G401.6 (cell line): Measurements from ENCODE around the gene SEC22A.

Experiments
- FAIRE-seq: peaks from 2 replicates; lab custom pipeline; 2012; peaks lifted over from hg19 to GRCh38; lab: Jason Lieb, UNC

Gene SEC22A

GRCh38 chr3:123263941-123264340 lies 62.2 kb downstream of the SEC22A start:
- no peak for FAIRE-seq

- FAIRE-seq = no peak
Observed at GRCh38 chr3:123267821-123268220, 66.1 kb downstream of the SEC22A start.

GRCh38 chr3:123270818-123271217 lies 69.1 kb downstream of the SEC22A start:
- no peak for FAIRE-seq

GRCh38 chr3:123271466-123272159 lies 69.9 kb downstream of the SEC22A start:
- no peak for FAIRE-seq

- FAIRE-seq = no peak
Observed at GRCh38 chr3:123272547-123272946, 70.8 kb downstream of the SEC22A start.

DNA sequence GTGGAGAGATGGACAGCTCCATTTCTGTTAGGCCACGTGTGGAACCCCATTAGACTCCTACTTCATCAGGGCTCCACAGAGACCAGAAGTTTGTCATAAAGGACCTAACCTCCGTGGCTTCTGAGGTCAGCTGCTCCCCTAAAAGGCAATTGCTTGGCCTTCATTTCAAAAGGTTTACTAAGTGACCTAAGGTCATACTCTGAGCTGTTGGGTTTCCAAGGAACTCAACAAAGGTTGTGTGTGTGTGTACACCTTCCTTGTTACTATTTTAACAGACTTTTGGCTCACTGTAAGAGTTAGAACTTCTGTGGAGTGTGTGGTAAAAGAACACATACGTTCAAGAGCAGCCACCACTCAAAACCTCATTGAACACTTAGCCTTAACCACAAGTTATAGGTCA lies 73.9 kb downstream of the SEC22A start:
- no peak for FAIRE-seq

DNA sequence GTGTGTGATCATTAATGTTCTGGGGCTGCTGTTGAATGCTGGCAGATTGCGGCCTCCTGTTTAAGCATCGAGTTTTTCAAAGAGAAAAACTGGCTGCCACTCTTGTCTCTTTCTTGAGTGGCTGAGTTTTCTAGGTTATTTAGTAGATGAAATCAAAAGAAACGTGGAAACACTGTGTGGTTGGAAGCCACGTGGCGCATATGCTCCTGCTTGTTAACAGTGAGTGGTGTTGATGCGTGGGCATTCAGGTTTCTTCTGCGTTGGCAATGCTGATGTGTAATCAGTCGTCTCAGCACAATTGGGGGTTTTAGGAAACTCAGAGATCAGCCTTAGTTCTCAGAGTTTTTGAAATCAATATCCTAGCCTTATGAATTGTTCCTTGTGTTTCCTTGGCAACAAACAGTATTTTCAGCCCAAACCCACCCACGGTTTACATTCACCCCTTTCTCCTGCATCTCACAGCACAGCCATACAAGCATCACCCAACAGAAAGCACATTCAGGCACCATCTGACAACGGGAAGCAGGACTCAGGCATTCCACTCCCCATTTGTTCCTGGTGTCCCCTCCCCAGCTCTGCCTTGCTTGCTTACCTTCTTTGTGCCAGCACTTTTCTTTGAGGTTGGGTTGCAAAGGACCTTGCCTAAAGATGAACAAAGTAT lies 74.7 kb downstream of the SEC22A start:
- no peak for FAIRE-seq

DNA sequence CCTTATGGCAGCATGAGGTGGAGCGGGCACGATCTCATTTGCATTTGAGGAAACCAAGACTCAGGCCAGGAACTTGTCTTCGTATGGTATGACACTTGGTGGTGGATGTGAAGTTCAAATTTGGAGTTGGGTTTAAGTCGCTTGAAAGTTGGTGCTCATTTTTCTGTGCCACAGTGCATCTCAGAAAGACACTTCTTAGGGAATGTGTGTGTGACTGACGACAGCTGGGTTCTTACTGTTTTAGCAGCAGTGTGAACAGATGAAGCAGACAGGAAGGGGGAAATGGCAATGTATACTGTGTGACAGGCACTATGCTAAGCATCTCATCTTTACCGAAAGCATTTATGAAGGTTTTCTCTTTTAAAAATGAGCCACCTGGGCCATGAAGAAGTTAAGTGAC lies 75.4 kb downstream of the SEC22A start:
- FAIRE-seq = no peak

- no peak for FAIRE-seq
Observed at GRCh38 chr3:123278446-123278845, 76.7 kb downstream of the SEC22A start.

DNA sequence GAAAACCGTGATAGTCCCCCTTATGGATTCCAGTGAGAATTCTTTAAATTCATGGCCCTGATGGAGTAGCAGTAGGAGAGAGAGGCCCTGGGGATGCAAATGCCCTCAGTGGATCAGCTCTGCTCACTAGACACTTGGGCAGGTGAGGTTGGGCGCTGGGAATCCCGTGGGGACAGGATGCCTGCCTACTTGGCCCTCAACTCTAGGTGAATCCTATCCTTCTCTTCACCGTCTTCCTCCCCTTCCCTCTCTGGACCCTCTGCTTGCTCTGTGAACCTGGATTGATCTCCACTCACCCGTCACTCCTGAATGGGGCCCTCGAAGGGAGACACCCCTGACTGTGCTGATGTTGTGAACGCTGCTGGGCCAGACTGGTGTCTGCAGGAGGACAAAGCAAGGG lies 77.4 kb downstream of the SEC22A start:
- no peak for FAIRE-seq

DNA sequence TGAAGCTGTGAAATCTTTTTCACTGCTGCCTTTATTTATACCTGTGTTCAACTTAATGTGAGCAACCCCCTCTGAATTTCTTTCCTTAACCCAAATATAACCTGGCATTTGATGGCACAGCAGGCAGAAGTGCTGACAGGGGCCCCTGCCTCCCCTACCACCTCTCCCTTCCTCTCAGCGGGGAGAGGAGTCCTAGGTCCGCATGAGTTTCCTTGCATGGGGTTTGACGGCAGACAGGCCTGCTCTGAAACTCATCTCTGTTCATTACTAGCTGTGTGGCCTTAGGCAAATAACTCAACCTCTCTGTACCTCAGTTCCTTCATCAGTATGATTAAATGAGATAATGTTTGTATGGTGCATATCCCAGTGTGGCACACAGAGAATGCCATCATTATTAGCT lies 79.7 kb downstream of the SEC22A start:
- FAIRE-seq = no peak

DNA sequence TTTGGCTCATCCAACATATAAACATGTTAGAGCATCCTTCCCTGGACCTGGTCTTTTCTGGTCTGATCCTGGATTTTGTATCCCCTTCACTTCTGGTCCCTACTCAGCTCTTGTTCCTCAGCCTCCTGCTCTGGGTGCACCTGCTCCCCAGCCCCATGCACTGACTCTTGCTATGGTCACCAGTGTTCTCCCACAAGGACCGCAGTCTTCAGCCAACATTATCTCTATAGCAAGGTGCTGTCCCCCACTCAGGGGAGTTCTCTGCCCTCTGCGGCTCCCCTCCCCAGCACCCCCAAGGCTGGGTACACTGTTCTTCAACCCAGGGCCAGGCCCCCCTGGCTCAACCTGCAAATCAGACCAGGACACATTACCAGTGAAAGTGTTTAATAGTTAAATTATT lies 80.2 kb downstream of the SEC22A start:
- FAIRE-seq = no peak

DNA sequence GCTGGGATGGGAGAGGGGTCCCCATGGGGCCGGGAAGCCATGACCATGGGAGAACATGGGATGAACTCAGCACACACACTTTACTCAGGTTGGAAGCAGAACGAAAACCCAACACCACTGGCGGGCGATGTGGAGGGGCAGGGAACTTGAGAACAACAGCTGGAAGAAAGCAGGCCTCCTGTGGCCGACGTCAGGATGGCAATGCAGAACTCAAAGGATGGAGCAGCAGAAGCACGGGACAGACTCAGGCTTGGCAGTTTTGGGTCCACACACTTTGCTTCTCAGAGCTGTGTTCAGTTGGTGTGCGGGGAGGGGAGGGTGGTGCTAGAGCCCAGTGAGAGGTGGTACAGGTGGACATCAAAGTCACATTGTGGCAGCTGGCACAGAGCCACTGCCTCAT lies 80.7 kb downstream of the SEC22A start:
- FAIRE-seq = no peak

DNA sequence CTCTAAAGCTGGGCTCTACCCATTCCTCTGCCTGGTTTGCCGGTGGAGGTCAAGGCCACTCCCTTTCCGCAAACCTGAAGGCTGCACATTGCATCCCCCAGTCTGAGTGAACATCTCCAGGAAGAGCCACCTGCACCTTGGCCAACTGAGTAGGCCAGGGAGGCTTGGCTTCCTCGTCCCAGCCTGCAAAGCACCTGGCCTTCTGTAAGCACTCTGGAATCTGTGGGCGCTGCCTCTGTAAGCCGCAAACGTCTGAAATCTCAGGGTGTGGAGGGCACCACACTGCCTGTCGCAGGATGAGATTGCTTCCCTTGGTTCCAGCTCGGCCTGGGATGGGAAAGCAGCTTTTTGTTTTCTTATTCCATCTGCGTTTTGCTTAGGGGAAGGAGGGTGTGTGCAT lies 81.3 kb downstream of the SEC22A start:
- no peak for FAIRE-seq

DNA sequence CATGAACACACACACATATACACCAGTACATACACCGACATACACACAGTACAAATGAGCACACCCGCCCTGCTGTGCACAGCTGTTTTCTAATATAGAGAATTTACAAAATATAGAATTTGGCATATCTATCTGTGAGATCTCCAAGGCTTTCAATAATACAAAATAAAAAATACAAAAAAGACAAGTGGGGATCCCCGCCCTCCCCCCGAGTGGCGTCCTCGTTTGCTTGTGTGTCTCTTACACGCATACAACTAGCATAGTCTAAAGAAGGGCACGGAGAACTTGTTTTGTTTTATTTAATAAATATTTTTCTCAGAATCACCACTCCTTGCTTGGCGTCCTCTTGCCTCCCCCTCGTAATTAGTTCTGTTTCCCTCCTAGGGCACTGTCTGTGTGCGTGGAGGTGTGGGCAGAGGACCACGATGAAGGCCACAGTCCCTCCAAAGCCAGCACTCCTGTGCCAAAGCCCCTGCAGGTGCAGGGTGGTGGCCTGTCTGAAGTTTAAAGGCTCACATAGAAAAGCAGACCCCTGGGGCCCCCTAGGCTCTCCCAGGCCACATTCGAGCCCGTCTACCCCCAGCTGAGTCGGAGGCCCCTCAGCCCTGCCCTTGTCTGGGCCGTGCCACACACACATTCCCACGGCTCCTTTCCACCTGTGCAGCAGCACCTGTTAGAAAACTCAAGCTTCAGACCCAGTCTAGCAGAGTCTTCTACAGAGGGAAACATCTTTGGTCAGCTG lies 82.1 kb downstream of the SEC22A start:
- no peak for FAIRE-seq

DNA sequence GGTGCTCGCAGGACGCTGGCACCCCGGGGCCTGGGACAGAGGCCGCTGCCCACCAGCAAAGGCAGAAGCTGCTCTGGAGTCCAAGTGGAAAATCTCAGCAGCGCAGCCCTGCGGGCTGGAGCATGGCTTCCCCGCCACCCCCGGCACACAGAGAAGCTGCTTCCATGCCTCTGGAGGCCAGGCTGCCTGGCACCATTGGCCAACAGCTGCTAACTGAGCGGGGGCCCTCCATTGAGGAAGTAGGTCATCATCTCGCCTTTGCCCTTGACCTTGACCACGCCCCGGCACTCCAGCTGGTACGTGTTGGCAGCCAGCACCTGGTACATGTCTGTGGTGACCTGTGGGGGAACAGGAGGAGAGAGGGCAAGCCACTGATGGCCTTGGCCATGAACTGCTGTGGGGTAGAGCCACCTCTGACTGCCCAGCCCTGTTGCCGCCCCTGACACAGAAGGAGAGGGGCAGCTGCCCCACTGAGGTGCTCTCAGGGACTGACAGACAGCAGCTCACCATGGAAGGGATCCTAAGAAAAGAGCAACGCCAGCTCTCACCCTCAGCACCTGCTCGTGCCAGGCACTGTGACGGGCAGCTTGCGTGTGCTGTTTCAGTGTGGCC lies 82.8 kb downstream of the SEC22A start:
- FAIRE-seq = no peak

DNA sequence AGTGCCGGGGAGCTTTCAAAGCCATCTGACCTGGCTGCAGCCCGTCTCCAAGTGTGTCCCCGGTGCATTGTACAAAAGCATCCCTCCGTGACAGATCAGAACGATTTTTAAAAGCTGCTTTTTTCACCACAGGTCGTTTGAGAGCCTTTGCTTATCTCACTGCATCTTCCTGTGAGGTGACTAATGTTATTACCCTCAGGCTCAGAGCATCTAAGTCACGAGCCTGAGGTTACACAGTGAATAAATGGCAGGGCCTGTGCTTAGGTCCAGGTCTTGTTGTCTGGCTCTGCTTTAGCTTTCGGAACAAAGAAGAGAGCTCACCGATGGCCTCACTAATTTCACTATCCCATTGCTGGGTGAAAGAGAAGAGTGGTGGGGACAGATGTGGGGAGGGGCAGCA lies 83.3 kb downstream of the SEC22A start:
- FAIRE-seq = no peak

DNA sequence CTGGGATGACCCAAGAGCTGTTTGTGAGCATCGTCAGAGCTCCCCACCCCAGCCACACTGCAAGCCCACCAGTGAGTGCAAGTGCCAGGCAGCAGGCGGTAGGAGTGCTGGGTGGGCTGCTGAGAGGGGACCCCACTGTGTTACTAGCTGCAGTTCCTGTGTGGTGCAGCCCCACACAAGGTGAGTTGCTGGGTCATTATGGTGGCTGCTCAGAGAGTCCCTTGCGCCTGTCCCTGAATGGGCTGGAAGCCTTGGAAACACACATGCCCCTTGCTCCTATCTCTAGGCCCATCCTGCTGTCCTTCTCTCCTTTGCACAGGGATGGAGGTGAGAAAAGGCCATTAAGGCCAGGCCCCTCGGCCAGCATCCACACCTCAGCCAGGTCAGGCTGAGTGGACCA lies 83.7 kb downstream of the SEC22A start:
- no peak for FAIRE-seq

GRCh38 chr3:123285931-123286307 lies 84.2 kb downstream of the SEC22A start:
- FAIRE-seq = no peak

DNA sequence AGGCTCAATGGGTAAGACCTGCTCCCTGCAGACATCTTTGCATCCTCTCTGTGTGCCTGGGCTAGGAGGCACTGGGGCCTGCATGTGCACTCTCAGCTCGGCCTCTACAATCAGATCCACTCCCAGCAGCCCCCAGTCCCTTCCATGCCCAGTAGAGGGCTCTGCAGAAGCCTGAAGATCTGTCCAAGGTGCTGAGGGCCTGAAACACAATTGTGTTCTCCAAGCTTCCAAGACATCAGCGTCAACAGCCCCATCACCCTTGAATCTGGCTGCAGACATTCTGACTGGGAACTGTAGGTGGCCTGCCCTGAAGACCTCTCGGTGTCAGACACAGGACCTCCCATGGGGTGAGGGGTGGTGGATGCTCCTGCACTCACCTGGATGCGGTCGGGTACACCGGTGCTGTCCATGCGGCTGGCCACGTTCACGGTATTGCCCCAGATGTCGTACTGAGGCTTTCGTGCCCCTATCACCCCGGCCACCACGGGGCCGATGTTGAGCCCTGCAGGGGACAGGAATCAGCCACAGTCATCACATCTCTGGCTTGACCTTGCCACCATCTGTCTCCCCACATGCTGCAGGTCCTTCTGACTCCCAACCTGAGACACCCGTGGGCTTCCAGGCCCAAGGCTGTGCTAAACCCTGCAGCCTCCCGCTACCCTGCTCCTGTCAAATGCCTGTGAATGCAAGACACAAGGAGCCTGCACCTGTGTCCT lies 84.7 kb downstream of the SEC22A start:
- FAIRE-seq = no peak

- no peak for FAIRE-seq
Observed at GRCh38 chr3:123287051-123287961, 85.6 kb downstream of the SEC22A start.

- no peak for FAIRE-seq
Observed at GRCh38 chr3:123287962-123288302, 86.2 kb downstream of the SEC22A start.
